Epidermal melanocyte (primary cell): ENCODE data around the gene UAP1.

Source experiments
- DNase-seq: peaks from one replicate; pipeline ENCODE4 v3.0.0; 2011; ENCODE audit warnings: low spot score; ENCODE audit not compliant: insufficient read length

The UAP1 gene

GRCh38 chr1:162561616-162562469 lies at the start of gene UAP1:
Gene UAP1 (plus strand): TSS chr1:162561722. CDS start chr1:162566069, 4,347 bp downstream.
- DNase-seq = no peak

GRCh38 chr1:162527314-162527713 lies 34.2 kb upstream of the UAP1 start:
- DNase-seq = no peak

GRCh38 chr1:162530307-162530987 lies 31.1 kb upstream of the UAP1 start:
- no peak for DNase-seq

- DNase-seq = no peak
Measured at GRCh38 chr1:162530988-162531319, 30.6 kb upstream of the UAP1 start.

- DNase-seq = no peak
Measured at GRCh38 chr1:162535501-162535900, 26.0 kb upstream of the UAP1 start.

- DNase-seq = no peak
Measured at GRCh38 chr1:162536511-162536910, 25.0 kb upstream of the UAP1 start.

- no peak for DNase-seq
Measured at GRCh38 chr1:162537216-162537615, 24.3 kb upstream of the UAP1 start.

- DNase-seq = no peak
Measured at GRCh38 chr1:162538815-162539431, 22.6 kb upstream of the UAP1 start.

- DNase-seq = peak; percentile 18
Measured at GRCh38 chr1:162541619-162542141, 19.8 kb upstream of the UAP1 start.

GRCh38 chr1:162543228-162543627 lies 18.3 kb upstream of the UAP1 start:
- DNase-seq = no peak

- no peak for DNase-seq
Measured at GRCh38 chr1:162548170-162548569, 13.4 kb upstream of the UAP1 start.

GRCh38 chr1:162549001-162549400 lies 12.5 kb upstream of the UAP1 start:
- no peak for DNase-seq

GRCh38 chr1:162550925-162551324 lies 10.6 kb upstream of the UAP1 start:
- no peak for DNase-seq

- DNase-seq = no peak
Measured at GRCh38 chr1:162551969-162552683, 9.4 kb upstream of the UAP1 start.

GRCh38 chr1:162552684-162553252 lies 8.8 kb upstream of the UAP1 start:
- no peak for DNase-seq

GRCh38 chr1:162554258-162554657 lies 7.3 kb upstream of the UAP1 start:
- DNase-seq = no peak

- DNase-seq = no peak
Measured at GRCh38 chr1:162557536-162557935, 4.0 kb upstream of the UAP1 start.

GRCh38 chr1:162560303-162561036 lies 1.1 kb upstream of the UAP1 start:
- no peak for DNase-seq

- DNase-seq = peak; percentile 86
Measured at GRCh38 chr1:162561037-162561615, 396 bp upstream of the UAP1 start.

- no peak for DNase-seq
Measured at GRCh38 chr1:162562470-162562828, 927 bp downstream of the UAP1 start.
